SW480 (cell line): ENCODE data around the gene IGFLR1.
A peak's percentile ranks its signal among the peaks of the same experiment; 100 is the strongest.
"Not testable (repeated sequence)": the region's sequence is repeated elsewhere in the genome, so short reads cannot be mapped to it uniquely, and the experiment has no call there.

ENCODE experiments used
- DNase-seq: peaks from one replicate; pipeline ENCODE4 v3.0.0-alpha.2; 2016; ENCODE audit warnings: low spot score

Gene IGFLR1

GRCh38 chr19:35777086-35777841 is 35.0 kb upstream of the IGFLR1 start:
- no peak for DNase-seq

- DNase-seq: no peak
These were observed 34.0 kb upstream of the IGFLR1 start for GRCh38 chr19:35776102-35776788.

GRCh38 chr19:35775298-35776101 is 33.2 kb upstream of the IGFLR1 start, which contains the start of gene ARHGAP33:
Gene ARHGAP33, plus strand, starts transcription at chr19:35775564. Its CDS starts 95 bp downstream, at chr19:35775659.
- DNase-seq: peak; percentile 98

- no peak for DNase-seq
These were observed 32.7 kb upstream of the IGFLR1 start for GRCh38 chr19:35775046-35775297.

GRCh38 chr19:35774274-35775045 is 32.2 kb upstream of the IGFLR1 start:
- DNase-seq: peak; percentile 40

- no peak for DNase-seq
These were observed 31.0 kb upstream of the IGFLR1 start for GRCh38 chr19:35773020-35773806.

GRCh38 chr19:35772362-35772761 is 30.1 kb upstream of the IGFLR1 start:
- DNase-seq: not testable (repeated sequence)

- no peak for DNase-seq
These were observed 25.8 kb upstream of the IGFLR1 start for GRCh38 chr19:35768082-35768421.

- DNase-seq: no peak
These were observed 25.2 kb upstream of the IGFLR1 start for GRCh38 chr19:35767288-35768081.

- no peak for DNase-seq
These were observed 24.4 kb upstream of the IGFLR1 start for GRCh38 chr19:35766571-35767104.

GRCh38 chr19:35764432-35765315 is 22.4 kb upstream of the IGFLR1 start:
- DNase-seq: no peak

GRCh38 chr19:35760711-35761349 is 18.6 kb upstream of the IGFLR1 start:
- DNase-seq: no peak

- no peak for DNase-seq
These were observed 17.4 kb upstream of the IGFLR1 start for GRCh38 chr19:35759697-35760096.

- peak; percentile 100 for DNase-seq
These were observed 15.7 kb upstream of the IGFLR1 start, which contains the start of gene PROSER3 for GRCh38 chr19:35757749-35758608. Gene PROSER3, plus strand, starts transcription at chr19:35758176. Its CDS starts 40 bp downstream, at chr19:35758216.

- DNase-seq: no peak
These were observed 15.0 kb upstream of the IGFLR1 start for GRCh38 chr19:35757231-35757748.

GRCh38 chr19:35756377-35757230 is 14.4 kb upstream of the IGFLR1 start, which contains the start of gene HSPB6:
Gene HSPB6, minus strand, starts transcription at chr19:35757029. Its CDS starts 21 bp downstream, at chr19:35757008.
- no peak for DNase-seq
